Measurements from ENCODE around the gene ST6GALNAC6.

Gene ST6GALNAC6

DNA sequence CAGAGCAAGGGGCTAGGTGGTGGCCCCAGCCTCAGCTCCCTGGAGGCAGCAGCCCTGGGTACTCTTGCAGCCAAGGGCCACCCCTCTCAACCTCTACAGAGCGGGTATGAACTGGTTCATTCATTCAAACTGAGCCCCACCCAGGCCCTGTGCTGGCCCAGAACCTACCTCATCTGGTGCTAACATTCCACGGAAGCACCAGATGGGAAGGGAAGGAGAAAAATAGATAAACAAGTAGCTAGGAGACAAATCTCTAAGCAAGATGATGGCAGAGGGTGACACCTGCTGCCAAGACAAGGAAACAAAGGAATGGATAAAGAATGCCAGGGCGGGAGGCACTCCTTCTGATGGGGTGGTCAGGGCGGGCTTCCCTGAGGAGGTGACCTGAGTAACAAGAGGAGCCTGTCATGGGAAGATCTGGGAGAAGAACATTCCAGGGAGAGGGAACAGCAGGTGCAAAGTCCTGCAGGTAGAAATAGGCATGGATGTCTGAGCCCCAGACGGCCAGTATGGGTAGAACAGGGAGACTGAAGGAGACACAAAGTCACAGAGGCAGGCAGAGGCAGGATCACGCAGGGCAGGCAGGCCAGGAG lies 11.3 kb upstream of the ST6GALNAC6 start:
- ChIA-PET CTCF (no interaction called here), POLR2A (no interaction called here)
- no peak for TF ChIP-seq BHLHE40 (IDR thresholded peaks at IDR 0.05; ENCODE audit: borderline replicate concordance)
- DNase-seq (ENCODE audit: extremely low spot score), result no peak

DNA sequence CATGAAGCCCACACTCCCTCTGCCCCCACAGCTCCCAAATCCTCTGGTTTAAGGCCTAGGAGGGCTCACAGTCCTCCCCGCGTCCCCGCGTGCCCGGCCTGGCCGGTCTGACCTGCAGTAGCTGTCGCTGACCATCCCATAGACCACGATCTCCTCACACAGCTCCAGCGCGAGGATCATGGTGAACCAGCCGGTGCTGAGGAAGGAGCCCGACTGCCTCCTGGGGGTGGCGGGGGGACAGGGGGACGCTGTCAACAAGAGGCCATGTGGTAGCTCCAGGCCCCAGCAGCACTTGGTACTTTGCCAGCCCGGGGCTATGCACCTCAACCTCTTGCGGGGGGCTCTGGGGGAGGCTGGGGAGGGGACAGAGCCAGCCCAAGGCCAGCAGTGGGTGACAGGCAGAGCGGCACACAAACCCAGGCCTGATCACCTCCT lies 10.5 kb upstream of the ST6GALNAC6 start:
- POLR2A ChIA-PET, result no interaction called here
- CTCF ChIA-PET, result no interaction called here
- TF ChIP-seq LEF1 (IDR thresholded peaks at IDR 0.05; ENCODE audit: borderline replicate concordance), result no peak
- DNase-seq (ENCODE audit: extremely low spot score), result no peak

DNA sequence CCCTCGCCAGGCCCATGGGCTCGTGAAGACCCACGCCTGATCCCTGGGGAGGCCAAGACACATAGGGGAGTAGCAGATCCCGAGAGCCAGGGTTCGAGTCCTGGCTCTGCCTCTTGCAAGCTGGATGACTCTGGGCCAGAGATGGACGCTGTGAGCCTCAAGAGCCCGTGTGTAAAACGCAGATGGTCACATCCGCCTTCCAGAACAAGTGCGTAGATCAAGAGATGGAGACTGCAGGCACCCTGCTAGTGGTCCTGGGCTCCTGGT lies 9.2 kb upstream of the ST6GALNAC6 start:
- no peak for DNase-seq (ENCODE audit: extremely low spot score)
- ChIA-PET POLR2A (no interaction called here), CTCF (no interaction called here)
- TF ChIP-seq ELF4 (IDR thresholded peaks at IDR 0.05) (no peak), BHLHE40 (IDR thresholded peaks at IDR 0.05; ENCODE audit: borderline replicate concordance) (no peak)

DNA sequence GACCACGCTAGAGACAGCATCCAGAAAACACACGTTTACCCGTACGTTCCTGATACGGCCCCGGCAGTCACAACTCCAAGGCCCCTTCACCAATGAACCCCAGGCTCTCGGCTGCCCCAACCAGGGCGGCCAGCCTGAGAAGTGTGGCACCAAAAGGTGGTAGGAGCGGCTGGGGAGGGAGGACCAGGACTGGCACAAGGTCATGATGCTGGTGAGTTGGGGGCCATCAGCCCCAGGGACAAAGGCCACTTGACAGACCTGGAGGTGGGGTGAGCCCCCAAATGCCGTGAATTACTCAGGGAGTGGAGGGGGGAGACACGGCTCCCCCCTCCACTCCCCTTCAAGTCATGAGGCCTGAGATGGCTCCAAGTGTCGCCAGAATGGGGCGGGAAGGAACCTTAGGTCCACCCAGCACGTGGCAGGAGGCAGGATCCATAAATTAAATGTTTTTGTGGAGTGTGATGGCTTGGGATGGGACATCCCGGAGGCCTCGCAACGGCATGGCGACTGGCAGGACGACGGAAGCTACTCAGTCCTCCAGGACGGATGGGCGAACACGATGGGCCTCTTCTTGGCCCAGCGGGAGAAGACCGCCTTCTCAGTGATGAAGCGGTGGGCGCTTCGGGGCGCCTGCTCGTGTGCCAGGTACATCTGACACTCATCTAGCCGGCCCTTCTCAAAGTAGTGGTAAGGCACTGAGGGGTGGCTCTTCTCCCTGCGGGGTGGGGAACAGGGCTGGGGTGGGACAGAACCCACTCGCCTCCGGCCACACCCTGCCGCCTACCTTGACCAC lies 8.7 kb upstream of the ST6GALNAC6 start:
- POLR2A ChIA-PET, result no interaction called here
- CTCF ChIA-PET, result no interaction called here

DNA sequence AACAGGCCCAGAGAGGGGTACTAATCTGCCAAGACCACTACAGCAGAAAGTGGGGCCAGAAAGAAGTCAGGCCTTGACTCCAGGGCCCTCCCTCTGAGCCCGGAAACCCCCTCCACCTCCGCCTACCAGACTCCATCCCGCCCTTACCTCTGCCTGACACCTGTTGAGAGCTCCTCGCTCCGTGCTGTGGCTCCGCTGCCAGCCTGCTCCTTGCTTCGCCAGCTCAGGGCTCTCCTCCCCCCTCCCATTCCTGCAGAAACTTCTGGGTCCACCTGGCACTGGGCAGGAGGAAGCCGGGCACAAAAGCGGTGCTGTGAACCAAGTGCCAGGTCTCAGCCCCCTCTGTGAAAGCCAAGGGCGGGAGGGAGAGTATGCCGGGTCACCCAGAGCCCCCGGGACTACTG lies 6.4 kb upstream of the ST6GALNAC6 start:
- POLR2A ChIA-PET, result interaction anchor here (1.1 kb wide), 1 partner anchor 9 kb away, joined by 4 read pairs; no protein-coding TSS in a partner anchor
- TF ChIP-seq BHLHE40 (IDR thresholded peaks at IDR 0.05; ENCODE audit: borderline replicate concordance) (no peak), ZNF384 (IDR thresholded peaks at IDR 0.05) (no peak), SUZ12 (IDR thresholded peaks at IDR 0.05) (no peak), ELF4 (IDR thresholded peaks at IDR 0.05) (no peak), FOXA1 (IDR thresholded peaks at IDR 0.05) (no peak), L3MBTL2 (conservative IDR thresholded peaks at IDR 0.05) (no peak), FOXM1 (IDR thresholded peaks at IDR 0.05; ENCODE audit: borderline replicate concordance) (no peak), HDGF (IDR thresholded peaks at IDR 0.05; ENCODE audit: borderline replicate concordance) (no peak), CTBP1 (IDR thresholded peaks at IDR 0.05; ENCODE audit: borderline replicate concordance) (no peak), LEF1 (IDR thresholded peaks at IDR 0.05; ENCODE audit: borderline replicate concordance) (no peak), ARNT (IDR thresholded peaks at IDR 0.05) (no peak), NFRKB (IDR thresholded peaks at IDR 0.05) (no peak), TARDBP (IDR thresholded peaks at IDR 0.05) (no peak), SP1 (IDR thresholded peaks at IDR 0.05) (no peak), FOXK2 (IDR thresholded peaks at IDR 0.05) (no peak)
- TF ChIP-seq, protein P1, sequence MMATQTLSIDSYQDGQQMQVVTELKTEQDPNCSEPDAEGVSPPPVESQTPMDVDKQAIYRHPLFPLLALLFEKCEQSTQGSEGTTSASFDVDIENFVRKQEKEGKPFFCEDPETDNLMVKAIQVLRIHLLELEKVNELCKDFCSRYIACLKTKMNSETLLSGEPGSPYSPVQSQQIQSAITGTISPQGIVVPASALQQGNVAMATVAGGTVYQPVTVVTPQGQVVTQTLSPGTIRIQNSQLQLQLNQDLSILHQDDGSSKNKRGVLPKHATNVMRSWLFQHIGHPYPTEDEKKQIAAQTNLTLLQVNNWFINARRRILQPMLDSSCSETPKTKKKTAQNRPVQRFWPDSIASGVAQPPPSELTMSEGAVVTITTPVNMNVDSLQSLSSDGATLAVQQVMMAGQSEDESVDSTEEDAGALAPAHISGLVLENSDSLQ (IDR thresholded peaks at IDR 0.05), result no peak
- CTCF ChIA-PET, result no interaction called here
- DNase-seq (ENCODE audit: extremely low spot score), result no peak

More for the DNA sequence above, 8.7 kb upstream of the ST6GALNAC6 start:
- no peak for DNase-seq (ENCODE audit: extremely low spot score)
- TF ChIP-seq FOXK2 (IDR thresholded peaks at IDR 0.05), result no peak
- TF ChIP-seq, protein P1 (IDR thresholded peaks at IDR 0.05), result no peak
- no peak for TF ChIP-seq HDGF (IDR thresholded peaks at IDR 0.05; ENCODE audit: borderline replicate concordance)
- TF ChIP-seq SUZ12 (IDR thresholded peaks at IDR 0.05), result no peak
- TF ChIP-seq TARDBP (IDR thresholded peaks at IDR 0.05), result no peak
- no peak for TF ChIP-seq FOXA1 (IDR thresholded peaks at IDR 0.05)
- no peak for TF ChIP-seq CTBP1 (IDR thresholded peaks at IDR 0.05; ENCODE audit: borderline replicate concordance)
- no peak for TF ChIP-seq ZNF384 (IDR thresholded peaks at IDR 0.05)
- no peak for TF ChIP-seq LEF1 (IDR thresholded peaks at IDR 0.05; ENCODE audit: borderline replicate concordance)
- no peak for TF ChIP-seq ELF4 (IDR thresholded peaks at IDR 0.05)
- TF ChIP-seq ARNT (IDR thresholded peaks at IDR 0.05), result no peak
- no peak for TF ChIP-seq SP1 (IDR thresholded peaks at IDR 0.05)
- no peak for TF ChIP-seq FOXM1 (IDR thresholded peaks at IDR 0.05; ENCODE audit: borderline replicate concordance)
- TF ChIP-seq L3MBTL2 (conservative IDR thresholded peaks at IDR 0.05), result no peak
- no peak for TF ChIP-seq NFRKB (IDR thresholded peaks at IDR 0.05)
- TF ChIP-seq BHLHE40 (IDR thresholded peaks at IDR 0.05; ENCODE audit: borderline replicate concordance), result no peak

DNA sequence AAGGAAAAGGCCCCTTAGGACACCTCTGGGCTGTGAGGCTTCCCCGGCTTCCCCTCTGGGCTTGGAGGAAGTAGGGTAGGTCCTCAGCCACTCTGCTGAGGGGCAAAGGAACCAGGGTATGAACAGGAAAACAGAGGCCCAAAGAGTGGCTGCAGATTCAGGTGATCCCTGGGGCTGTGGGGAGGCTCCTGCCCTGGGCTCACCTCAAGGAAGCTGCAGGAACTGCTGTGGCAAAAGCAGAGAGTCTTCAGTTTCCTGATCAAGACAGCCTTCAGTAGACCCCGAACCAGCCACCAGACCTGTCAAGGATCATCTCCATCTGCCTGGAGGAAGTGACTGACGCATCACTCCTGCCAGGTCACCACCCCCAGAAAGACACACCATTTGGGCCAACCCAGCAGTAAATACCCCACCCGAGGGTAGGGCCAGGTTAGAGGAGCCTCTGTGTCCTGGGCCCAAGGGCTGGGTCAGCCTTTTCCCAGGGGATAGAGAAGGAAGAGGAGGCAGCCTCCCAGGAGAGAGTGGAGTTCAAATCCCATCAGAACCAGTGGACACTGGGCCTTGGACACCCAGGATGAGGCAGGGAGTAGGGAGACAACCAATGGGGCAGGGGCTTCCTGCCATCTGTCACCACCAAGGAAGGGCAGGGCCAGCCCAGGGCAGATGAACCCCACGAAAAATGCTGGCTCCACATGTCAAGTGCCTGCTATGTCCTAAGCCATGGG lies 5.8 kb upstream of the ST6GALNAC6 start:
- TF ChIP-seq ARNT (IDR thresholded peaks at IDR 0.05), result no peak
- no peak for TF ChIP-seq FOXM1 (IDR thresholded peaks at IDR 0.05; ENCODE audit: borderline replicate concordance)
- no peak for TF ChIP-seq LEF1 (IDR thresholded peaks at IDR 0.05; ENCODE audit: borderline replicate concordance)
- TF ChIP-seq, protein P1 (IDR thresholded peaks at IDR 0.05), result no peak
- TF ChIP-seq FOXA1 (IDR thresholded peaks at IDR 0.05), result no peak
- no peak for TF ChIP-seq L3MBTL2 (conservative IDR thresholded peaks at IDR 0.05)
- TF ChIP-seq CTBP1 (IDR thresholded peaks at IDR 0.05; ENCODE audit: borderline replicate concordance), result no peak
- no peak for TF ChIP-seq BHLHE40 (IDR thresholded peaks at IDR 0.05; ENCODE audit: borderline replicate concordance)
- TF ChIP-seq SUZ12 (IDR thresholded peaks at IDR 0.05), result no peak
- TF ChIP-seq FOXK2 (IDR thresholded peaks at IDR 0.05), result no peak
- TF ChIP-seq ELF4 (IDR thresholded peaks at IDR 0.05), result no peak
- TF ChIP-seq TARDBP (IDR thresholded peaks at IDR 0.05), result no peak
- TF ChIP-seq ZNF384 (IDR thresholded peaks at IDR 0.05), result no peak
- TF ChIP-seq HDGF (IDR thresholded peaks at IDR 0.05; ENCODE audit: borderline replicate concordance), result no peak
- ChIA-PET POLR2A (no interaction called here), CTCF (interaction anchor here (1.1 kb wide), 1 partner anchor 170 kb away, joined by 3 read pairs; the partner anchor contains the start of gene TOR2A)
- DNase-seq (ENCODE audit: extremely low spot score), result no peak
